D721Med (cell line): ENCODE measurements around the gene RTP3.

Experiments
- DNase-seq: peaks from one replicate; pipeline ENCODE4 v3.0.0; 2011; ENCODE audit warnings: low spot score; ENCODE audit not compliant: insufficient read length
- FAIRE-seq: peaks from 2 replicates; lab custom pipeline; 2011; peaks lifted over from hg19 to GRCh38; lab: Jason Lieb, UNC
- CTCF ChIP-seq: IDR thresholded peaks from 2 replicates; pipeline ENCODE4 v1.5.1; 2012; ENCODE audit warnings: mild to moderate bottlenecking, control low read depth; ENCODE audit not compliant: insufficient read depth; ENCODE audit errors: missing control alignments

Gene RTP3

GRCh38 chr3:46500656-46501635, 3.2 kb downstream of the RTP3 start:
- no peak for TF ChIP-seq CTCF
- DNase-seq (no peak), FAIRE-seq (no peak)

GRCh38 chr3:46501702-46502101, 3.9 kb downstream of the RTP3 start:
- TF ChIP-seq CTCF = no peak
- DNase-seq (no peak), FAIRE-seq (no peak)

GRCh38 chr3:46503200-46503874, 5.6 kb downstream of the RTP3 start:
- TF ChIP-seq CTCF = no peak
- no peak for FAIRE-seq

GRCh38 chr3:46504789-46505188, 7.0 kb downstream of the RTP3 start:
- TF ChIP-seq CTCF = no peak
- DNase-seq (no peak), FAIRE-seq (no peak)

More at GRCh38 chr3:46503200-46503874, 5.6 kb downstream of the RTP3 start:
- DNase-seq = no peak

- TF ChIP-seq CTCF = no peak
- FAIRE-seq (no peak), DNase-seq (no peak)
These were observed 8.2 kb downstream of the RTP3 start for GRCh38 chr3:46505953-46506352.

- no peak for FAIRE-seq
- TF ChIP-seq CTCF = no peak
- no peak for DNase-seq
These were observed 8.8 kb downstream of the RTP3 start for GRCh38 chr3:46506526-46506925.
